GM12878 (cell line): Measurements from ENCODE around the gene LANCL2. TPM values are rescaled to one million over a fixed set of nuclear protein-coding genes. Genes with fewer than 3 reads are reported as not detected.

Experiments used
- ATAC-seq: fragments of 200-7000 bp; cut with Tn5 transposase; 3 replicates; pipeline ENCODE4 v1.9.1; 2020; ENCODE audit warnings: mild to moderate bottlenecking, moderate library complexity
- BruUV-seq: library from RNA; stranded (reverse); fragments of 400-500 nt; replicated peaks from 2 replicates; lab custom pipeline; 2021; lab: Mats Ljungman, UMichigan
- CTCF ChIA-PET: fragments of 300-600 bp; sonication (Branson Sonifier 250); formaldehyde crosslinking; extraction: SDS; loops from one replicate; lab custom pipeline; 2021; ENCODE audit warnings: inconsistent platforms; lab: Yijun Ruan, JAX
- POLR2A ChIA-PET: fragments of 350-600 bp; formaldehyde crosslinking; extraction: SDS; loops from one replicate; lab custom pipeline; 2021; ENCODE audit warnings: inconsistent platforms; lab: Charles Lee
- RAD21 ChIA-PET: fragments of 300-600 bp; sonication (Branson Sonifier 250); formaldehyde crosslinking; loops from one replicate; lab custom pipeline; 2023; ENCODE audit warnings: antibody characterized with exemption; ENCODE audit not compliant: unreplicated experiment; lab: Charles Lee
- SMC1A ChIA-PET: fragments of 300-600 bp; sonication (Branson Sonifier 250); formaldehyde crosslinking; loops from one replicate; lab custom pipeline; 2023; ENCODE audit not compliant: unreplicated experiment, uncharacterized antibody; lab: Charles Lee
- DNase-seq: peaks from one replicate; pipeline ENCODE4 v3.0.0-alpha.2; 2011; ENCODE audit warnings: low read depth, low spot score
- FAIRE-seq: peaks from 3 replicates; lab custom pipeline; 2011; peaks lifted over from hg19 to GRCh38; lab: Jason Lieb, UNC
- H2AFZ ChIP-seq: 2 replicates; pipeline ENCODE4 v1.6.0; 2011; ENCODE audit warnings: low read depth, low read length, control low read depth; ENCODE audit not compliant: control insufficient read depth
- H3K27ac ChIP-seq: 2 replicates; pipeline ENCODE4 v1.5.1; 2011; ENCODE audit warnings: control low read depth; ENCODE audit not compliant: control insufficient read depth, insufficient read depth
- H3K27me3 ChIP-seq, 2 experiments: replicated peaks in 1 of 2; 2 replicates each; pipeline versions ENCODE4 v1.6.0 to v1.6.1; 2011; ENCODE audit warnings: low read length in 1 of 2; ENCODE audit not compliant: control insufficient read depth in 2 of 2, insufficient read depth in 2 of 2
- H3K36me3 ChIP-seq, 2 experiments: 2 replicates each; pipeline ENCODE4 v1.5.1; 2011; ENCODE audit warnings: low read length in 1 of 2; ENCODE audit not compliant: control insufficient read depth in 2 of 2, insufficient read depth in 2 of 2
- H3K4me1 ChIP-seq: 2 replicates; pipeline ENCODE4 v1.6.1; 2011; ENCODE audit warnings: mild to moderate bottlenecking, low read length, moderate library complexity, mixed read lengths; ENCODE audit not compliant: control insufficient read depth, insufficient read depth
- H3K4me2 ChIP-seq: 2 replicates; pipeline ENCODE4 v1.6.0; 2011; ENCODE audit warnings: control low read depth; ENCODE audit not compliant: control insufficient read depth, insufficient read depth
- H3K4me3 ChIP-seq: fragments of 200-600 bp; sonication (generic); 2 replicates; pipeline ENCODE4 v1.5.1; 2016
- H3K79me2 ChIP-seq: 2 replicates; pipeline ENCODE4 v1.6.0; 2011; ENCODE audit warnings: low read length; ENCODE audit not compliant: control insufficient read depth, insufficient read depth
- H3K9ac ChIP-seq: 2 replicates; pipeline ENCODE4 v1.8.0; 2011; ENCODE audit warnings: low read length, control low read depth, mixed read lengths; ENCODE audit not compliant: control insufficient read depth, insufficient read depth
- H3K9me3 ChIP-seq: replicated peaks from 3 replicates; pipeline ENCODE4 v1.5.1; 2011; ENCODE audit warnings: mild to moderate bottlenecking, low read length; ENCODE audit not compliant: control insufficient read depth, insufficient read depth
- H4K20me1 ChIP-seq: 2 replicates; pipeline ENCODE4 v1.6.0; 2011; ENCODE audit not compliant: control insufficient read depth, insufficient read depth
- BCL11A ChIP-seq: IDR thresholded peaks from 2 replicates; pipeline ENCODE4 v1.6.1; 2011; ENCODE audit warnings: low read depth, low read length
- CBX3 ChIP-seq: fragments of 200-600 bp; sonication (generic); IDR thresholded peaks from 2 replicates; pipeline ENCODE4 v1.6.1; 2016; ENCODE audit warnings: low read depth, borderline replicate concordance
- CEBPB ChIP-seq, 2 experiments: fragments of 150-350 bp in 1 of 2; IDR thresholded peaks; 2 replicates each; pipeline ENCODE4 v1.6.1; 2012 to 2014; ENCODE audit warnings: low read depth in 2 of 2, low read length in 2 of 2, borderline replicate concordance in 1 of 2, inconsistent platforms in 1 of 2
- FOXM1 ChIP-seq: IDR thresholded peaks from 2 replicates; pipeline ENCODE4 v1.6.1; 2012; ENCODE audit warnings: low read depth, mild to moderate bottlenecking, inconsistent platforms, low read length, moderate library complexity
- GABPA ChIP-seq: IDR thresholded peaks from 2 replicates; pipeline ENCODE4 v1.6.1; 2014; ENCODE audit warnings: antibody characterized with exemption, low read depth, mild to moderate bottlenecking, inconsistent platforms
- HDAC2 ChIP-seq: fragments of 200-600 bp; sonication (generic); IDR thresholded peaks from 2 replicates; pipeline ENCODE4 v1.6.1; 2017
- POLR2AphosphoS2 ChIP-seq: IDR thresholded peaks from 2 replicates; pipeline ENCODE4 v1.6.1; 2011; ENCODE audit warnings: low read depth, mild to moderate bottlenecking, low read length, improper control_type of control experiment, moderate library complexity
- SMAD1 ChIP-seq: fragments of 450-650 bp; IDR thresholded peaks from 2 replicates; pipeline ENCODE4 v1.6.1; 2018; ENCODE audit warnings: mild to moderate bottlenecking, low read depth; ENCODE audit not compliant: partially characterized antibody
- SMAD5 ChIP-seq: IDR thresholded peaks from 2 replicates; pipeline ENCODE4 v1.6.1; 2016; ENCODE audit warnings: antibody characterized with exemption, low read depth
- STAT1 ChIP-seq: fragments of 450-650 bp; conservative IDR thresholded peaks from 2 replicates; pipeline ENCODE4 v1.6.1; 2014; ENCODE audit warnings: antibody characterized with exemption, mild to moderate bottlenecking
- TCF12 ChIP-seq: IDR thresholded peaks from 2 replicates; pipeline ENCODE4 v1.6.1; 2011; ENCODE audit warnings: low read depth, mild to moderate bottlenecking, low read length
- WGBS: methylation state at CpG from one replicate; pipeline ENCODE4 v1.1.6; 2016; ENCODE audit warnings: low lambda C conversion rate; ENCODE audit not compliant: insufficient replicate concordance, insufficient coverage; ENCODE audit errors: missing lambda C conversion rate; 5-methylcytosine and 5-hydroxymethylcytosine counted together
- in situ Hi-C: fragments of 300-500 bp; cut with MboI; formaldehyde crosslinking; loops from 9 replicates; pipeline ENCODE4 v1.14.3; 2018; ENCODE audit warnings: mixed read lengths
- intact Hi-C: fragments of 100-400 bp; cut with micrococcal nuclease; formaldehyde crosslinking; loops from one replicate; pipeline ENCODE4 v1.14.2; 2022; ENCODE audit not compliant: unreplicated experiment
- polyA plus RNA-seq, 11 experiments: library from polyadenylated mRNA; depleted of rRNA in 4 of 11; unstranded in 6 of 11; stranded (reverse) in 5 of 11; fragments of >200 nt; fragmentation: Nextera tagmentation in 4 of 11; fragmentation: Illumina TruSeq in 1 of 11; extraction: Ambion mirVana in 4 of 11; extraction: Trizol in 1 of 11; gene quantifications; 1 replicate in 1 of 11; 2 replicates in 10 of 11; pipeline versions ENCODE4 v1.2.1 to v1.2.3, GENCODE V29; 2011 to 2016; ENCODE audit warnings: inconsistent platforms in 2 of 11, missing spikeins in 2 of 11, low read depth in 1 of 11
- total RNA-seq, 4 experiments: library from RNA; depleted of rRNA in 3 of 4; stranded (reverse); fragments of >200 nt in 3 of 4; fragmentation: Illumina TruSeq in 1 of 4; extraction: Trizol in 1 of 4; gene quantifications; 2 replicates each; pipeline versions ENCODE4 v1.2.1 to v1.2.3, GENCODE V29; 2013 to 2021
- TF ChIP-seq, protein P1 (sequence below): IDR thresholded peaks from 2 replicates; pipeline ENCODE4 v1.6.1; 2012; ENCODE audit warnings: mild to moderate bottlenecking, low read depth, low read length

LANCL2 gene
- total and polyA plus RNA-seq, 10 of the 15 experiments (the other 5 are each of a cell fraction or from before 2014, with no cell fraction given), result 8.1 to 28.6 (median 16.4) TPM

DNA sequence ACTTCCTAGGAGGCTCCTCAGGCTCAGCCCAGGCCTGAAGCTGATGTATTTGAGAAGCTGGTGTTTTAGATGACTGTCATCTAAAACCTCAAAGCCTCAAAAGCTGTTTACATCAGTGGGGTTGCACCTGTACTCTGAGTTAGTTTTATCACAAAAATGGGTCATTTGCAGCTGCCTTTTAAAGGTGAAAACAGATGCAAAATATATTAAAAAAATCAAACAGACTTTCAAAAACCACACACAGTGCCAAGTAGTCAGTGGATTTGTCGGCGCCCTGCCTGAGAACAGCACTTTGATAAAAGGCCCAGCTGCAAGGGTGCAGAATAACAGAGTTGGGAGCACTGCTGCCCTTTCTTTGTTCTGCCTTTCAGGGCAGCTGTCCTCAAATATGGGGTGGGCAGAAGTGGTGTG, 104.1 kb downstream of the LANCL2 start:
- TF ChIP-seq STAT1, result no peak
- TF ChIP-seq HDAC2, result no peak
- no peak for TF ChIP-seq TCF12
- TF ChIP-seq GABPA, result no peak
- no peak for TF ChIP-seq SMAD1
- no peak for TF ChIP-seq FOXM1
- no peak for TF ChIP-seq SMAD5
- TF ChIP-seq CEBPB (IDR thresholded peaks at IDR 0.05; ENCODE audit: borderline replicate concordance in 1 of 2, low read depth in 2 of 2, low read length in 2 of 2), result no peak
- TF ChIP-seq BCL11A, result no peak
- TF ChIP-seq, protein P1, sequence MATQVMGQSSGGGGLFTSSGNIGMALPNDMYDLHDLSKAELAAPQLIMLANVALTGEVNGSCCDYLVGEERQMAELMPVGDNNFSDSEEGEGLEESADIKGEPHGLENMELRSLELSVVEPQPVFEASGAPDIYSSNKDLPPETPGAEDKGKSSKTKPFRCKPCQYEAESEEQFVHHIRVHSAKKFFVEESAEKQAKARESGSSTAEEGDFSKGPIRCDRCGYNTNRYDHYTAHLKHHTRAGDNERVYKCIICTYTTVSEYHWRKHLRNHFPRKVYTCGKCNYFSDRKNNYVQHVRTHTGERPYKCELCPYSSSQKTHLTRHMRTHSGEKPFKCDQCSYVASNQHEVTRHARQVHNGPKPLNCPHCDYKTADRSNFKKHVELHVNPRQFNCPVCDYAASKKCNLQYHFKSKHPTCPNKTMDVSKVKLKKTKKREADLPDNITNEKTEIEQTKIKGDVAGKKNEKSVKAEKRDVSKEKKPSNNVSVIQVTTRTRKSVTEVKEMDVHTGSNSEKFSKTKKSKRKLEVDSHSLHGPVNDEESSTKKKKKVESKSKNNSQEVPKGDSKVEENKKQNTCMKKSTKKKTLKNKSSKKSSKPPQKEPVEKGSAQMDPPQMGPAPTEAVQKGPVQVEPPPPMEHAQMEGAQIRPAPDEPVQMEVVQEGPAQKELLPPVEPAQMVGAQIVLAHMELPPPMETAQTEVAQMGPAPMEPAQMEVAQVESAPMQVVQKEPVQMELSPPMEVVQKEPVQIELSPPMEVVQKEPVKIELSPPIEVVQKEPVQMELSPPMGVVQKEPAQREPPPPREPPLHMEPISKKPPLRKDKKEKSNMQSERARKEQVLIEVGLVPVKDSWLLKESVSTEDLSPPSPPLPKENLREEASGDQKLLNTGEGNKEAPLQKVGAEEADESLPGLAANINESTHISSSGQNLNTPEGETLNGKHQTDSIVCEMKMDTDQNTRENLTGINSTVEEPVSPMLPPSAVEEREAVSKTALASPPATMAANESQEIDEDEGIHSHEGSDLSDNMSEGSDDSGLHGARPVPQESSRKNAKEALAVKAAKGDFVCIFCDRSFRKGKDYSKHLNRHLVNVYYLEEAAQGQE, result no peak
- no peak for TF ChIP-seq CBX3
- no peak for TF ChIP-seq POLR2AphosphoS2
- FAIRE-seq (no peak), ATAC-seq (no peak)

More for the DNA sequence above, 104.1 kb downstream of the LANCL2 start:
- Histone ChIP-seq H3K27me3 (no peaks in the 10 kb centered on the region), H4K20me1 (no peaks in the 10 kb centered on the region), H3K27ac (no peak overlapping the region), H3K4me1 (no peaks in the 10 kb centered on the region), H3K4me2 (no peak overlapping the region), H3K79me2 (no peaks in the 10 kb centered on the region), H3K9me3 (peaks cover 10% of the 10 kb centered on the region), H3K9ac (no peak overlapping the region), H3K36me3 (peaks cover 11 to 29% of the 10 kb centered on the region in 2 experiments), H3K4me3 (no peak overlapping the region), H2AFZ (no peak overlapping the region)
- SMC1A ChIA-PET, result interaction anchor here (1.1 to 3.7 kb wide), 4 partner anchors 10 to 95 kb away, joined by 3 to 11 read pairs (median 7); no protein-coding TSS in a partner anchor
- POLR2A ChIA-PET, result no interaction called here
- intact Hi-C loops, result no loop called here
- RAD21 ChIA-PET, result no interaction called here
- in situ Hi-C loops, result no loop called here
- CTCF ChIA-PET, result interaction anchor here (1.1 kb wide), 1 partner anchor 10 kb away, joined by 5 read pairs; no protein-coding TSS in a partner anchor
- DNase-seq, result no peak
- 97% methylated on average over 2 of the region's 2 CpGs for WGBS
- BruUV-seq, result no TSS peak
